LNCAP (cell line): ENCODE measurements around the gene NDUFAB1.

Source experiments
- CTCF ChIP-seq: fragments of 450-650 bp; IDR thresholded peaks from 2 replicates; pipeline ENCODE4 v1.5.1; 2017; ENCODE audit warnings: mild to moderate bottlenecking

The NDUFAB1 gene

GRCh38 chr16:23539984-23540816 lies 55.9 kb downstream of the NDUFAB1 start:
- TF ChIP-seq CTCF = no peak

GRCh38 chr16:23538919-23539278 lies 57.2 kb downstream of the NDUFAB1 start:
- no peak for TF ChIP-seq CTCF

GRCh38 chr16:23537390-23537789 lies 58.7 kb downstream of the NDUFAB1 start:
- TF ChIP-seq CTCF = no peak

DNA sequence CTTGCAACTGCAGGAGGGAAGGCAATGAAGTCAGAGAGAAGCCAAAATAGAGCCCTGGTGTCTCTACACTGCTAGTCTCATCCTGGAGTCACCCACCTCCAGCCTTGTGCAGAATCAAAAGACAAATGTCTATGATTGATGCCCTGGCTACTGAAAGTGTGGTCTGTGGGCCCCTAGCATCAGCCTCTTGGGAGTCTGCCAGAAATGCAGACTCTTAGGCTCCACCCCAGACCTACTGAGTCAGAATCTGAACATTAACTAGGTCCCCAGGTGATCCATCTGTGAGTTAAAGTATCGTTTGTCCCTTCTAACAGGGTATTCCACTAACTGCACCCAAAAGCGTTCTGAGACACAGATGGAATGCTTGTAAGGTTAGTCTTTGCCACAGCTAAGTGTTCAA lies 60.2 kb downstream of the NDUFAB1 start:
- TF ChIP-seq CTCF = no peak

GRCh38 chr16:23534868-23535860 lies 61.0 kb downstream of the NDUFAB1 start:
- no peak for TF ChIP-seq CTCF

GRCh38 chr16:23532448-23532847 lies 63.7 kb downstream of the NDUFAB1 start:
- no peak for TF ChIP-seq CTCF
